IMR-90 (cell line): ENCODE data around the gene NPW. TPM values are rescaled to one million over a fixed set of nuclear protein-coding genes. Genes with fewer than 3 reads are reported as not detected.

Source experiments
- ATAC-seq: fragments of 200-7000 bp; cut with Tn5 transposase; 2 replicates; pipeline ENCODE4 v1.9.1; 2020; ENCODE audit warnings: low read depth, mild to moderate bottlenecking, moderate library complexity
- BruUV-seq: library from RNA; stranded (reverse); fragments of 400-500 nt; replicated peaks from 2 replicates; lab custom pipeline; 2021; lab: Mats Ljungman, UMichigan
- CTCF ChIA-PET: fragments of 300-600 bp; formaldehyde crosslinking; extraction: SDS; loops from one replicate; lab custom pipeline; 2021; ENCODE audit warnings: antibody characterized with exemption; lab: Yijun Ruan, JAX
- POLR2A ChIA-PET: fragments of 300-600 bp; sonication (Branson Sonifier 250); formaldehyde crosslinking; loops from one replicate; lab custom pipeline; 2022; ENCODE audit warnings: antibody characterized with exemption; ENCODE audit not compliant: unreplicated experiment; lab: Charles Lee
- DNase-seq: peaks from one replicate; pipeline ENCODE4 v3.0.0; 2013
- H2AFZ ChIP-seq: replicated peaks from 2 replicates; pipeline ENCODE3; 2013; ENCODE audit warnings: low read length, mild to moderate bottlenecking; ENCODE audit not compliant: poor library complexity
- H2AK5ac ChIP-seq: 2 replicates; pipeline ENCODE4 v1.6.1; 2013; ENCODE audit warnings: low read depth, low read length, inconsistent platforms
- H2AK9ac ChIP-seq: replicated peaks from 2 replicates; pipeline ENCODE3; 2013; ENCODE audit warnings: mild to moderate bottlenecking, low read depth, low read length, moderate library complexity; ENCODE audit not compliant: poor library complexity
- H2BK120ac ChIP-seq: 2 replicates; pipeline ENCODE4 v1.6.1; 2013; ENCODE audit warnings: low read depth, low read length, inconsistent platforms
- H2BK15ac ChIP-seq: 3 replicates; pipeline ENCODE4 v1.6.1; 2013; ENCODE audit warnings: low read depth, low read length, inconsistent platforms
- H2BK20ac ChIP-seq: 2 replicates; pipeline ENCODE4 v1.6.1; 2013; ENCODE audit warnings: low read depth, mild to moderate bottlenecking, inconsistent platforms, low read length, moderate library complexity
- H2BK5ac ChIP-seq: 2 replicates; pipeline ENCODE4 v1.6.1; 2013; ENCODE audit warnings: mild to moderate bottlenecking, low read depth, low read length, inconsistent platforms; ENCODE audit not compliant: poor library complexity, severe bottlenecking
- H3K14ac ChIP-seq: replicated peaks from 2 replicates; pipeline ENCODE4 v1.6.1; 2013; ENCODE audit warnings: low read depth, low read length, inconsistent platforms
- H3K18ac ChIP-seq: 2 replicates; pipeline ENCODE4 v1.6.1; 2013; ENCODE audit warnings: low read depth, low read length, control low read depth
- H3K23ac ChIP-seq: 2 replicates; pipeline ENCODE4 v1.6.1; 2013; ENCODE audit warnings: low read depth, low read length, inconsistent platforms
- H3K27ac ChIP-seq: 2 replicates; pipeline ENCODE4 v1.5.1; 2013; ENCODE audit warnings: mild to moderate bottlenecking, control low read depth, low read length; ENCODE audit not compliant: insufficient read depth
- H3K27me3 ChIP-seq: 2 replicates; pipeline ENCODE4 v1.6.1; 2013; ENCODE audit warnings: low read length; ENCODE audit not compliant: control insufficient read depth, insufficient read depth
- H3K36me3 ChIP-seq: 2 replicates; pipeline ENCODE4 v1.6.1; 2013; ENCODE audit warnings: low read length, mixed read lengths; ENCODE audit not compliant: control insufficient read depth, insufficient read depth
- H3K4ac ChIP-seq: 2 replicates; pipeline ENCODE4 v1.6.1; 2013; ENCODE audit warnings: low read depth, low read length, inconsistent platforms
- H3K4me1 ChIP-seq: 2 replicates; pipeline ENCODE4 v1.6.1; 2013; ENCODE audit warnings: low read length, mixed read lengths; ENCODE audit not compliant: control insufficient read depth, insufficient read depth
- H3K4me2 ChIP-seq: 2 replicates; pipeline ENCODE4 v1.6.1; 2013; ENCODE audit warnings: low read depth, mild to moderate bottlenecking, control low read depth, low read length, moderate library complexity
- H3K4me3 ChIP-seq: 2 replicates; pipeline ENCODE4 v1.5.1; 2013; ENCODE audit warnings: low read depth, mild to moderate bottlenecking, control low read depth, low read length, moderate library complexity; ENCODE audit not compliant: insufficient read depth
- H3K56ac ChIP-seq: 2 replicates; pipeline ENCODE4 v1.6.1; 2013; ENCODE audit warnings: low read length, inconsistent platforms; ENCODE audit not compliant: insufficient read depth; ENCODE audit errors: extremely low read depth
- H3K79me1 ChIP-seq, 2 experiments: 2 replicates each; pipeline ENCODE4 v1.6.1; 2013; ENCODE audit warnings: low read length in 2 of 2, inconsistent platforms in 1 of 2, low read depth in 1 of 2
- H3K9ac ChIP-seq: 2 replicates; pipeline ENCODE4 v1.6.1; 2013; ENCODE audit warnings: low read depth, low read length, control low read depth
- H3K9me1 ChIP-seq: 2 replicates; pipeline ENCODE4 v1.6.1; 2013; ENCODE audit warnings: low read length, inconsistent platforms; ENCODE audit not compliant: insufficient read depth
- H3K9me3 ChIP-seq: 2 replicates; pipeline ENCODE4 v1.6.1; 2013; ENCODE audit warnings: low read length; ENCODE audit not compliant: control insufficient read depth, insufficient read depth
- H4K20me1 ChIP-seq: 2 replicates; pipeline ENCODE4 v1.6.1; 2013; ENCODE audit warnings: low read length, inconsistent platforms; ENCODE audit not compliant: insufficient read depth
- H4K5ac ChIP-seq: 2 replicates; pipeline ENCODE4 v1.6.1; 2013; ENCODE audit warnings: mild to moderate bottlenecking, low read depth, low read length, control low read depth
- H4K8ac ChIP-seq, 2 experiments: 2 replicates each; pipeline ENCODE4 v1.6.1; 2013; ENCODE audit warnings: low read depth in 2 of 2, low read length in 2 of 2, control low read depth in 1 of 2, inconsistent platforms in 1 of 2
- H4K91ac ChIP-seq: 2 replicates; pipeline ENCODE4 v1.6.1; 2013; ENCODE audit warnings: low read depth, low read length, inconsistent platforms; ENCODE audit not compliant: insufficient read depth
- BHLHE40 ChIP-seq: fragments of 150-350 bp; IDR thresholded peaks from 2 replicates; pipeline ENCODE4 v1.6.1; 2016; ENCODE audit warnings: mild to moderate bottlenecking, low read depth, low read length
- CEBPB ChIP-seq: IDR thresholded peaks from 2 replicates; pipeline ENCODE4 v1.6.1; 2012; ENCODE audit warnings: low read depth, low read length, improper control_type of control experiment
- FOS ChIP-seq: fragments of 150-350 bp; IDR thresholded peaks from 2 replicates; pipeline ENCODE4 v1.6.1; 2016; ENCODE audit warnings: low read depth, low read length
- MAFK ChIP-seq: IDR thresholded peaks from 2 replicates; pipeline ENCODE4 v1.6.1; 2012; ENCODE audit warnings: low read depth, low read length, improper control_type of control experiment
- MAZ ChIP-seq: IDR thresholded peaks from 2 replicates; pipeline ENCODE4 v1.6.1; 2012; ENCODE audit warnings: low read depth, mild to moderate bottlenecking, low read length, improper control_type of control experiment, moderate library complexity, borderline replicate concordance
- MXI1 ChIP-seq: IDR thresholded peaks from 2 replicates; pipeline ENCODE4 v1.6.1; 2012; ENCODE audit warnings: low read depth, mild to moderate bottlenecking, low read length, moderate library complexity, borderline replicate concordance
- NFE2L2 ChIP-seq: fragments of 150-350 bp; IDR thresholded peaks from 2 replicates; pipeline ENCODE4 v1.6.1; 2016; ENCODE audit warnings: low read depth, mild to moderate bottlenecking, low read length
- POLR2A ChIP-seq: IDR thresholded peaks from 2 replicates; pipeline ENCODE4 v1.6.1; 2012; ENCODE audit warnings: mild to moderate bottlenecking, low read depth, low read length
- RAD21 ChIP-seq: IDR thresholded peaks from 2 replicates; pipeline ENCODE4 v1.6.1; 2012; ENCODE audit warnings: low read length, improper control_type of control experiment
- RCOR1 ChIP-seq: IDR thresholded peaks from 2 replicates; pipeline ENCODE4 v1.6.1; 2012; ENCODE audit warnings: mild to moderate bottlenecking, low read length, improper control_type of control experiment; ENCODE audit not compliant: insufficient replicate concordance
- SMC3 ChIP-seq: fragments of 150-350 bp; IDR thresholded peaks from 2 replicates; pipeline ENCODE4 v1.6.1; 2016; ENCODE audit warnings: low read depth, mild to moderate bottlenecking, antibody characterized with exemption, low read length, moderate library complexity
- WGBS, 2 experiments: methylation state at CpG; one replicate each; pipeline versions ENCODE4 v1.1.5 to v1.1.7; 2013; ENCODE audit warnings: missing lambda C conversion rate in 2 of 2; ENCODE audit not compliant: insufficient read length in 1 of 2; ENCODE audit errors: extremely low coverage in 2 of 2; 5-methylcytosine and 5-hydroxymethylcytosine counted together
- dilution Hi-C: fragments of 300-500 bp; cut with HindIII; formaldehyde crosslinking; loops from one replicate; pipeline ENCODE4 v1.14.3; 2018; ENCODE audit warnings: low sequenced_read_pairs; ENCODE audit not compliant: unreplicated experiment
- in situ Hi-C: fragments of 300-500 bp; cut with MboI; formaldehyde crosslinking; loops from 3 replicates; pipeline ENCODE4 v1.14.3; 2019; ENCODE audit warnings: low sequenced_read_pairs, inconsistent platforms, mixed read lengths
- intact Hi-C: fragments of 100-400 bp; cut with micrococcal nuclease; formaldehyde crosslinking; loops from 2 replicates; pipeline ENCODE4 v1.10.0; 2022
- polyA plus RNA-seq, 3 experiments: library from polyadenylated mRNA; depleted of rRNA; stranded (reverse); fragments of >200 nt; gene quantifications; 2 replicates each; pipeline ENCODE4 v1.2.3, GENCODE V29; 2012; ENCODE audit warnings: low replicate concordance in 1 of 3
- total RNA-seq: library from RNA; depleted of rRNA; stranded (reverse); fragments of >200 nt; gene quantifications from 2 replicates; pipeline ENCODE4 v1.2.3, GENCODE V29; 2012
- TF ChIP-seq, protein P1 (sequence below): fragments of 150-350 bp; IDR thresholded peaks from 2 replicates; pipeline ENCODE4 v1.6.1; 2017; ENCODE audit warnings: mild to moderate bottlenecking, antibody characterized with exemption, low read length, low read depth
- TF ChIP-seq, protein P2 (sequence below): conservative IDR thresholded peaks from 2 replicates; pipeline ENCODE4 v1.5.1; 2012; ENCODE audit warnings: mild to moderate bottlenecking, low read depth, low read length, improper control_type of control experiment
- TF ChIP-seq, protein P3 (sequence below): fragments of 150-350 bp; IDR thresholded peaks from 2 replicates; pipeline ENCODE4 v1.6.1; 2016; ENCODE audit warnings: low read depth, mild to moderate bottlenecking, low read length, moderate library complexity, borderline replicate concordance

NPW gene
- total and polyA plus RNA-seq, 2 of the 4 experiments (the other 2 are of a cell fraction), result 0.18 to 2.0 TPM

DNA sequence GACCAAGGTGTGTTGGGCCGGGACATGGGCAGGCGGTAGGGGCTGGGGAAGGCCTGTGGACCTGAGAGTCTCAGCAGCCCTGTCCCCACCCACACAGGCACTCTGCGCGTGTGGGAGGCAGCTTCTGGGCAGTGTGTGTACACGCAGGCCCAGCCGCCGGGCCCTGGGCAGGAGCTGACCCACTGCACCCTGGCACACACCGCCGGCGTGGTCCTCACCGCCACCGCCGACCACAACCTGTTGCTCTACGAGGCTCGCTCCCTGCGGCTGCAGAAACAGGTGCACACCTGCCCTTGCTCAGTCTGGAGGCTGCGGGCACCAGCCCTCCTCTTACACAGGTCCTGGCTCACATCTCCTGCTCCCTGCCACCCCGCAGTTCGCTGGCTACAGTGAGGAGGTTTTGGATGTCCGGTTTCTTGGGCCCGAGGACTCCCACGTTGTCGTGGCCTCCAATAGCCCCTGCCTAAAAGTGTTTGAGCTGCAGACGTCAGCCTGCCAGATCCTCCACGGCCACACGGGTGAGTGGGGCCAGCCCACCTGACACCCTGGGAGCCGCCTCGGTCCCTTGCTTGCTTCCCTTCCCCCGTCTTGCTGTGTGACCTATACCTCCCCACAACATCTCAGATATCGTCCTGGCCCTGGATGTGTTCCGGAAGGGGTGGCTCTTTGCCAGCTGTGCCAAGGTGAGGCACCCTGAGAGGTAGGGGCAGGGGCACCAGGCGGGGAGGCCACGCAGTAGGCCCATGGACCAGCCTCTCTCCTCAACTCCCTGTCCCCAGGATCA is 44.0 kb upstream of the NPW start:
- Histone ChIP-seq H3K79me1 (peaks cover 5 to 31% of the 10 kb centered on the region in 2 experiments), H4K5ac (no peak overlapping the region), H3K9ac (no peak overlapping the region), H3K9me3 (no peaks in the 10 kb centered on the region), H3K9me1 (peaks cover 3% of the 10 kb centered on the region; the same call in 1 of the 2 replicates), H2BK20ac (no peak overlapping the region), H3K36me3 (peaks cover 48% of the 10 kb centered on the region), H3K18ac (no peak overlapping the region), H3K23ac (no peak overlapping the region), H2AK5ac (no peak overlapping the region), H3K4ac (no peak overlapping the region), H2AK9ac (peak overlapping the region; percentile 55), H3K4me3 (no peak overlapping the region), H2AFZ (no peak overlapping the region), H4K91ac (no peak overlapping the region), H2BK15ac (no peak overlapping the region), H3K14ac (no peak overlapping the region), H3K56ac (no peak overlapping the region), H3K4me2 (no peak overlapping the region), H2BK120ac (no peak overlapping the region), H2BK5ac (no peak overlapping the region), H3K27ac (no peak overlapping the region), H3K27me3 (peaks cover 10% of the 10 kb centered on the region; the same call in 1 of the 2 replicates), H4K20me1 (no peaks in the 10 kb centered on the region; the same call in 1 of the 2 replicates), H4K8ac (no peak overlapping the region), H3K4me1 (peaks cover 6% of the 10 kb centered on the region)
- intact Hi-C loops (no loop called here), in situ Hi-C loops (no loop called here), dilution Hi-C loops (no loop called here)
- POLR2A ChIA-PET, result no interaction called here
- DNase-seq (no peak), ATAC-seq (no peak)
- CTCF ChIA-PET, result no interaction called here
- WGBS, 2 experiments, result 95% methylated on average over 11 of the region's 33 CpGs; no CpG with 5 or more reads in 1 of the 2 experiments
- TF ChIP-seq MXI1, result no peak
- TF ChIP-seq, protein P1, sequence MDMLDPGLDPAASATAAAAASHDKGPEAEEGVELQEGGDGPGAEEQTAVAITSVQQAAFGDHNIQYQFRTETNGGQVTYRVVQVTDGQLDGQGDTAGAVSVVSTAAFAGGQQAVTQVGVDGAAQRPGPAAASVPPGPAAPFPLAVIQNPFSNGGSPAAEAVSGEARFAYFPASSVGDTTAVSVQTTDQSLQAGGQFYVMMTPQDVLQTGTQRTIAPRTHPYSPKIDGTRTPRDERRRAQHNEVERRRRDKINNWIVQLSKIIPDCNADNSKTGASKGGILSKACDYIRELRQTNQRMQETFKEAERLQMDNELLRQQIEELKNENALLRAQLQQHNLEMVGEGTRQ, result no peak
- TF ChIP-seq NFE2L2, result no peak
- TF ChIP-seq RCOR1, result no peak
- TF ChIP-seq CEBPB, result no peak
- TF ChIP-seq, protein P2, sequence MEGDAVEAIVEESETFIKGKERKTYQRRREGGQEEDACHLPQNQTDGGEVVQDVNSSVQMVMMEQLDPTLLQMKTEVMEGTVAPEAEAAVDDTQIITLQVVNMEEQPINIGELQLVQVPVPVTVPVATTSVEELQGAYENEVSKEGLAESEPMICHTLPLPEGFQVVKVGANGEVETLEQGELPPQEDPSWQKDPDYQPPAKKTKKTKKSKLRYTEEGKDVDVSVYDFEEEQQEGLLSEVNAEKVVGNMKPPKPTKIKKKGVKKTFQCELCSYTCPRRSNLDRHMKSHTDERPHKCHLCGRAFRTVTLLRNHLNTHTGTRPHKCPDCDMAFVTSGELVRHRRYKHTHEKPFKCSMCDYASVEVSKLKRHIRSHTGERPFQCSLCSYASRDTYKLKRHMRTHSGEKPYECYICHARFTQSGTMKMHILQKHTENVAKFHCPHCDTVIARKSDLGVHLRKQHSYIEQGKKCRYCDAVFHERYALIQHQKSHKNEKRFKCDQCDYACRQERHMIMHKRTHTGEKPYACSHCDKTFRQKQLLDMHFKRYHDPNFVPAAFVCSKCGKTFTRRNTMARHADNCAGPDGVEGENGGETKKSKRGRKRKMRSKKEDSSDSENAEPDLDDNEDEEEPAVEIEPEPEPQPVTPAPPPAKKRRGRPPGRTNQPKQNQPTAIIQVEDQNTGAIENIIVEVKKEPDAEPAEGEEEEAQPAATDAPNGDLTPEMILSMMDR, result no peak
- TF ChIP-seq, protein P3, sequence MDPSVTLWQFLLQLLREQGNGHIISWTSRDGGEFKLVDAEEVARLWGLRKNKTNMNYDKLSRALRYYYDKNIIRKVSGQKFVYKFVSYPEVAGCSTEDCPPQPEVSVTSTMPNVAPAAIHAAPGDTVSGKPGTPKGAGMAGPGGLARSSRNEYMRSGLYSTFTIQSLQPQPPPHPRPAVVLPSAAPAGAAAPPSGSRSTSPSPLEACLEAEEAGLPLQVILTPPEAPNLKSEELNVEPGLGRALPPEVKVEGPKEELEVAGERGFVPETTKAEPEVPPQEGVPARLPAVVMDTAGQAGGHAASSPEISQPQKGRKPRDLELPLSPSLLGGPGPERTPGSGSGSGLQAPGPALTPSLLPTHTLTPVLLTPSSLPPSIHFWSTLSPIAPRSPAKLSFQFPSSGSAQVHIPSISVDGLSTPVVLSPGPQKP, result no peak
- TF ChIP-seq SMC3, result no peak
- no peak for TF ChIP-seq MAFK
- no peak for TF ChIP-seq POLR2A
- no peak for TF ChIP-seq BHLHE40
- no peak for TF ChIP-seq RAD21
- no peak for TF ChIP-seq MAZ
- no peak for TF ChIP-seq FOS
- BruUV-seq, result TSS peak; percentile 50
